K562 (cell line): ENCODE measurements around the gene THAP11. TPM values are rescaled to one million over a fixed set of nuclear protein-coding genes. Genes with fewer than 3 reads are reported as not detected.

ENCODE experiments used
- CBX1 ChIP-seq: sonication (generic); IDR thresholded peaks from 2 replicates; pipeline ENCODE4 v1.6.1; 2016; ENCODE audit warnings: antibody characterized with exemption, low read depth, mild to moderate bottlenecking
- CHCHD3 ChIP-seq: fragments of 250-450 bp; sonication (Bioruptor Pico); IDR thresholded peaks from 2 replicates; pipeline ENCODE4 v2.1.2; 2022; ENCODE audit warnings: mild to moderate bottlenecking
- CREM ChIP-seq: IDR thresholded peaks from 2 replicates; pipeline ENCODE4 v1.6.1; 2014; ENCODE audit warnings: antibody characterized with exemption, low read depth
- CTBP1 ChIP-seq: fragments of 450-650 bp; IDR thresholded peaks from 2 replicates; pipeline ENCODE4 v1.6.1; 2016; ENCODE audit warnings: borderline replicate concordance
- CXXC5 ChIP-seq: fragments of 250-450 bp; sonication (Bioruptor Pico); IDR thresholded peaks from 2 replicates; pipeline ENCODE4 v1.8.0; 2022; ENCODE audit warnings: inconsistent platforms, mild to moderate bottlenecking, moderate library complexity
- DPF2 ChIP-seq: fragments of 450-650 bp; IDR thresholded peaks from 2 replicates; pipeline ENCODE4 v1.6.1; 2016
- ESRRA ChIP-seq: fragments of 450-650 bp; IDR thresholded peaks from 2 replicates; pipeline ENCODE4 v1.6.1; 2014; ENCODE audit warnings: low read depth, mild to moderate bottlenecking, moderate library complexity, borderline replicate concordance
- HCFC1 ChIP-seq: IDR thresholded peaks from 2 replicates; pipeline ENCODE4 v1.6.1; 2012; ENCODE audit warnings: low read depth, low read length, improper control_type of control experiment
- KDM5B ChIP-seq: fragments of 200-600 bp; sonication (generic); IDR thresholded peaks from 2 replicates; pipeline ENCODE4 v1.6.1; 2012; ENCODE audit warnings: low read depth, mild to moderate bottlenecking, moderate library complexity, low read length, control low read depth, inconsistent platforms; ENCODE audit not compliant: insufficient replicate concordance
- NR2C1 ChIP-seq, 2 experiments: fragments of 450-650 bp; IDR thresholded peaks; 2 replicates each; pipeline ENCODE4 v1.6.1; 2017; ENCODE audit warnings: mild to moderate bottlenecking in 2 of 2, antibody characterized with exemption in 1 of 2, inconsistent platforms in 1 of 2, missing compliant biosample characterization in 1 of 2, missing genetic modification characterization in 1 of 2
- PHB2 ChIP-seq: fragments of 450-650 bp; IDR thresholded peaks from 2 replicates; pipeline ENCODE4 v1.6.1; 2017; ENCODE audit warnings: low read depth
- POLR2A ChIP-seq: fragments of 450-650 bp; conservative IDR thresholded peaks from 2 replicates; pipeline ENCODE4 v1.6.1; 2016
- RCOR1 ChIP-seq, 2 experiments: IDR thresholded peaks; 2 replicates each; pipeline ENCODE4 v1.6.1; 2012; ENCODE audit warnings: low read depth in 2 of 2, low read length in 2 of 2, borderline replicate concordance in 1 of 2, improper control_type of control experiment in 1 of 2
- SP1 ChIP-seq: sonication (generic); formaldehyde crosslinking; IDR thresholded peaks from 2 replicates; pipeline ENCODE4 v1.8.1; 2022; ENCODE audit warnings: mild to moderate bottlenecking, missing genetic modification reagents
- ZNF121 ChIP-seq: sonication (generic); formaldehyde crosslinking; conservative IDR thresholded peaks from 2 replicates; pipeline ENCODE4 v1.8.0; 2022; ENCODE audit warnings: missing genetic modification reagents
- ZNF175 ChIP-seq: fragments of 200-800 bp; sonication (Bioruptor generic); IDR thresholded peaks from 2 replicates; pipeline ENCODE4 v1.6.1; 2016; ENCODE audit warnings: low read depth, mild to moderate bottlenecking, missing genetic modification characterization, missing compliant biosample characterization
- polyA plus RNA-seq, 8 experiments: library from polyadenylated mRNA; depleted of rRNA in 4 of 8; stranded (reverse) in 5 of 8; unstranded in 3 of 8; fragments of >200 nt; fragmentation: Nextera tagmentation in 2 of 8; fragmentation: Illumina TruSeq in 1 of 8; extraction: Ambion mirVana in 2 of 8; extraction: Trizol in 1 of 8; gene quantifications; 2 replicates each; pipeline versions ENCODE4 v1.2.1 to v1.2.3, GENCODE V29; 2011 to 2014; ENCODE audit warnings: inconsistent platforms in 1 of 8, missing spikeins in 1 of 8
- total RNA-seq, 7 experiments: library from RNA; depleted of rRNA in 6 of 7; stranded (reverse); fragments of >200 nt in 6 of 7; fragmentation: Illumina TruSeq in 2 of 7; extraction: Trizol in 2 of 7; gene quantifications; 2 replicates each; pipeline versions ENCODE4 v1.2.1 to v1.2.3, GENCODE V29; 2011 to 2021; ENCODE audit warnings: low replicate concordance in 1 of 7
- TF ChIP-seq, protein P1 (sequence below), 2 experiments: fragments of 450-650 bp; conservative IDR thresholded peaks; 2 replicates each; pipeline ENCODE4 v1.6.1; 2017; ENCODE audit warnings: mild to moderate bottlenecking in 2 of 2, moderate library complexity in 2 of 2
- TF ChIP-seq, protein P2 (sequence below), 2 experiments: fragments of 450-650 bp in 1 of 2; sonication (generic) in 1 of 2; formaldehyde crosslinking in 1 of 2; IDR thresholded peaks; 2 replicates each; pipeline versions ENCODE4 v1.7.1 to v1.9.0; 2016 to 2022; ENCODE audit warnings: inconsistent platforms in 1 of 2, mild to moderate bottlenecking in 1 of 2, missing genetic modification reagents in 1 of 2

The THAP11 gene
- total and polyA plus RNA-seq, 9 of the 15 experiments (the other 6 are each of a cell fraction or from before 2014, with no cell fraction given), result 2.4 to 31.6 (median 21.4) TPM

DNA sequence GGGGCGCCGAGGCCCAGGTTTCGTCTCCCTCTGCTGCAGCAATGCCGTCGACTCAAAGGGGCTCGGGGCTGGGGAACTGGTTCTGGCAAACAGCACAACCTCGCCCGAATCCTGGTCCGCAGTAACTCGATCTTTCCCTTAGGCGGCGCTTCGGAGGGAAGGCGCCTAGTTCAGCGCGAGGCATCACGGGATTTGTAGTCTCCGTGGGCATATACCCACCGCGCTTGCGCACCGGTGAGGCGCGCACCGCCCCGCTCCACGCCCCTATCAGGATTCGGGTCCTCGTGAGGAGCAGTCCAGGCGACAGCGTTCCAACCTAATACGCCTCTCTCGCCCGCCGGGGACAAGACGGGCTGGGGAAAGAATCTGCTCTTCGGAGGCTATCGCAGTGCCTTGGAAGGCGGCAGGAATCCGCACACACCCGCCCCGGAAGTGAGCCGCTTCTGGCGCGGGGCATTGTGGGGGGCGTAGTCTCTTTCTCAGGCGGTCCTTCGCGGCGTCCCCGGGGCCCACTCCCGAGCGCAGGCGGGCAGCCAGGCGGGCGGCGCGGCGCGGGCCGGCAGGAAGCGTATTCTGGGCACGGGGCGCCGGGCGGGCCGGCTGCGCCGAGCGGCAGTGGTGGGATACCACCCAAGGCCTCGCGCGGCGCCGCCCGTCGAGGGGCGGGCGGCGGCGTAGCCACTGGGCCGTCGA, at the start of gene THAP11 (continued):
- TF ChIP-seq, protein P1, sequence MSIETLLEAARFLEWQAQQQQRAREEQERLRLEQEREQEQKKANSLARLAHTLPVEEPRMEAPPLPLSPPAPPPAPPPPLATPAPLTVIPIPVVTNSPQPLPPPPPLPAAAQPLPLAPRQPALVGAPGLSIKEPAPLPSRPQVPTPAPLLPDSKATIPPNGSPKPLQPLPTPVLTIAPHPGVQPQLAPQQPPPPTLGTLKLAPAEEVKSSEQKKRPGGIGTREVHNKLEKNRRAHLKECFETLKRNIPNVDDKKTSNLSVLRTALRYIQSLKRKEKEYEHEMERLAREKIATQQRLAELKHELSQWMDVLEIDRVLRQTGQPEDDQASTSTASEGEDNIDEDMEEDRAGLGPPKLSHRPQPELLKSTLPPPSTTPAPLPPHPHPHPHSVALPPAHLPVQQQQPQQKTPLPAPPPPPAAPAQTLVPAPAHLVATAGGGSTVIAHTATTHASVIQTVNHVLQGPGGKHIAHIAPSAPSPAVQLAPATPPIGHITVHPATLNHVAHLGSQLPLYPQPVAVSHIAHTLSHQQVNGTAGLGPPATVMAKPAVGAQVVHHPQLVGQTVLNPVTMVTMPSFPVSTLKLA (conservative IDR thresholded peaks at IDR 0.05), result peak in 1 of 2 experiments; percentile 70; a peak in 2 of 4 replicates
- TF ChIP-seq RCOR1 (IDR thresholded peaks at IDR 0.05; ENCODE audit: borderline replicate concordance in 1 of 2, low read depth in 2 of 2, low read length in 2 of 2) (peak in 1 of 2 experiments; percentile 18; a peak in 1 of 4 replicates), CTBP1 (peak; percentile 56; the same call in 1 of the 2 replicates), CXXC5 (CRISPR knock-in tag) (peak; percentile 78), POLR2A (peak; percentile 87), ZNF121 (CRISPR knock-in tag) (no peak), HCFC1 (peak; percentile 94), DPF2 (no peak), PHB2 (no peak), ESRRA (peak; percentile 11; the same call in 1 of the 2 replicates), SP1 (peak; percentile 94), ZNF175 (CRISPR knock-in tag) (0 out of 2 replicates have a peak, but pooled peaks have one; percentile 24), KDM5B (peak; percentile 74), CREM (peak; percentile 85), CBX1 (peak; percentile 37; the same call in 1 of the 2 replicates), NR2C1 (IDR thresholded peaks at IDR 0.05) (peak; percentile 59), NR2C1 (tag; IDR thresholded peaks at IDR 0.05) (peak; percentile 76), CHCHD3 (no peak)
- TF ChIP-seq, protein P2, sequence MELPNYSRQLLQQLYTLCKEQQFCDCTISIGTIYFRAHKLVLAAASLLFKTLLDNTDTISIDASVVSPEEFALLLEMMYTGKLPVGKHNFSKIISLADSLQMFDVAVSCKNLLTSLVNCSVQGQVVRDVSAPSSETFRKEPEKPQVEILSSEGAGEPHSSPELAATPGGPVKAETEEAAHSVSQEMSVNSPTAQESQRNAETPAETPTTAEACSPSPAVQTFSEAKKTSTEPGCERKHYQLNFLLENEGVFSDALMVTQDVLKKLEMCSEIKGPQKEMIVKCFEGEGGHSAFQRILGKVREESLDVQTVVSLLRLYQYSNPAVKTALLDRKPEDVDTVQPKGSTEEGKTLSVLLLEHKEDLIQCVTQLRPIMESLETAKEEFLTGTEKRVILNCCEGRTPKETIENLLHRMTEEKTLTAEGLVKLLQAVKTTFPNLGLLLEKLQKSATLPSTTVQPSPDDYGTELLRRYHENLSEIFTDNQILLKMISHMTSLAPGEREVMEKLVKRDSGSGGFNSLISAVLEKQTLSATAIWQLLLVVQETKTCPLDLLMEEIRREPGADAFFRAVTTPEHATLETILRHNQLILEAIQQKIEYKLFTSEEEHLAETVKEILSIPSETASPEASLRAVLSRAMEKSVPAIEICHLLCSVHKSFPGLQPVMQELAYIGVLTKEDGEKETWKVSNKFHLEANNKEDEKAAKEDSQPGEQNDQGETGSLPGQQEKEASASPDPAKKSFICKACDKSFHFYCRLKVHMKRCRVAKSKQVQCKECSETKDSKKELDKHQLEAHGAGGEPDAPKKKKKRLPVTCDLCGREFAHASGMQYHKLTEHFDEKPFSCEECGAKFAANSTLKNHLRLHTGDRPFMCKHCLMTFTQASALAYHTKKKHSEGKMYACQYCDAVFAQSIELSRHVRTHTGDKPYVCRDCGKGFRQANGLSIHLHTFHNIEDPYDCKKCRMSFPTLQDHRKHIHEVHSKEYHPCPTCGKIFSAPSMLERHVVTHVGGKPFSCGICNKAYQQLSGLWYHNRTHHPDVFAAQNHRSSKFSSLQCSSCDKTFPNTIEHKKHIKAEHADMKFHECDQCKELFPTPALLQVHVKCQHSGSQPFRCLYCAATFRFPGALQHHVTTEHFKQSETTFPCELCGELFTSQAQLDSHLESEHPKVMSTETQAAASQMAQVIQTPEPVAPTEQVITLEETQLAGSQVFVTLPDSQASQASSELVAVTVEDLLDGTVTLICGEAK (IDR thresholded peaks at IDR 0.05), result peak; percentile 93
- TF ChIP-seq, protein P2 (CRISPR knock-in tag; IDR thresholded peaks at IDR 0.05), result no peak
